Uterus (tissue), 2 donors: Measurements from ENCODE around the gene OPN1SW.

Experiments
- POLR2A ChIP-seq, 2 donors: fragments of 450-650 bp; IDR thresholded peaks; one replicate each; pipeline ENCODE4 v1.6.1; 2016; ENCODE audit warnings: antibody characterized with exemption in 2 of 2, mild to moderate bottlenecking in 1 of 2, moderate library complexity in 1 of 2
- TF ChIP-seq, protein P1 (sequence below), 4 experiments: fragments of 200-600 bp in 2 of 4; fragments of 450-650 bp in 2 of 4; sonication (generic) in 2 of 4; IDR thresholded peaks; one replicate each; pipeline ENCODE4 v1.5.1; 2016 to 2019; ENCODE audit warnings: antibody characterized with exemption in 4 of 4, mild to moderate bottlenecking in 2 of 4, moderate library complexity in 1 of 4

GRCh38 chr7:128815289-128815942 is 39.8 kb upstream of the OPN1SW start:
- TF ChIP-seq POLR2A (IDR thresholded peaks at IDR 0.05): no peak
- TF ChIP-seq, protein P1, sequence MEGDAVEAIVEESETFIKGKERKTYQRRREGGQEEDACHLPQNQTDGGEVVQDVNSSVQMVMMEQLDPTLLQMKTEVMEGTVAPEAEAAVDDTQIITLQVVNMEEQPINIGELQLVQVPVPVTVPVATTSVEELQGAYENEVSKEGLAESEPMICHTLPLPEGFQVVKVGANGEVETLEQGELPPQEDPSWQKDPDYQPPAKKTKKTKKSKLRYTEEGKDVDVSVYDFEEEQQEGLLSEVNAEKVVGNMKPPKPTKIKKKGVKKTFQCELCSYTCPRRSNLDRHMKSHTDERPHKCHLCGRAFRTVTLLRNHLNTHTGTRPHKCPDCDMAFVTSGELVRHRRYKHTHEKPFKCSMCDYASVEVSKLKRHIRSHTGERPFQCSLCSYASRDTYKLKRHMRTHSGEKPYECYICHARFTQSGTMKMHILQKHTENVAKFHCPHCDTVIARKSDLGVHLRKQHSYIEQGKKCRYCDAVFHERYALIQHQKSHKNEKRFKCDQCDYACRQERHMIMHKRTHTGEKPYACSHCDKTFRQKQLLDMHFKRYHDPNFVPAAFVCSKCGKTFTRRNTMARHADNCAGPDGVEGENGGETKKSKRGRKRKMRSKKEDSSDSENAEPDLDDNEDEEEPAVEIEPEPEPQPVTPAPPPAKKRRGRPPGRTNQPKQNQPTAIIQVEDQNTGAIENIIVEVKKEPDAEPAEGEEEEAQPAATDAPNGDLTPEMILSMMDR (IDR thresholded peaks at IDR 0.05): no peak
